ENCODE results near the gene HOXB4.
"Not testable (repeated sequence)": the region's sequence is repeated elsewhere in the genome, so short reads cannot be mapped to it uniquely, and the experiment has no call there.

HOXB4 gene

DNA sequence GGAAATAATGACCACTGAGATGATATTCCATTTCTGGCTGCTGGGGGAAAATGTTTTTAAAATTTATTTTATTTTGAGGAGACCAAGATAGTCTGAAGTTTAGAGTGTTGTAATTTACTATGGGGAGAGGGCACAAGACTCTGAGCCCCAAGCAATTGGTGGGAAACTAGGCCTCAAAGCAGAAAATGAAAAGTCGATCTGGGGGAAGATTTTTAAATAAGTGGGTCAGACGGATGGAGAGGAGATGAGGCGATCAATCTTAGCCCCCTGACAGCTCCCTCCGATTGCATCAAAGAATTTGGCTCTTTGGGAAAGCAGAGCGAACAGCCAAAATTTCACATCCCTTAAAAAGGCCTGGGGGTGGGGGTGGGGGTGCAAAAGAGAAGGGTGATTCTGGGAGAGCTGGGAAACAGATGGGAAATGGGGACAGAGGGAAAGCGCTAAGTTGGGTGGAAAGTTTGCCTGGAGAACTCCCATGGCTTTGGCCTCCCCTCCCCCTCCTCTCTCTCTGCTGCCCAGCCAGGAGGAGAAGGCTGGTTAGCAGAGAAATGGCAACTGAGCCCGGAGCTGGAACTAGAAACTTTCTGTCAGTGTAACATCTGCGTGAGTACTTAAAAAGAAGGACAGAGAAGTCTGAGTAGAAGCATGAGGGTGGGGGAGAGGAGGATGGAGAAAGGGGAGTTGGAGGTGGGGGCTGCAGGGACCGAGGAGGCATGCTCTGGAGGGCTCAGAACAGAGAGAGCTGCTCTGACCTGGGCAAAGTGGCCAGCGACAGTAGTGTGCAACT is 31.8 kb downstream of the HOXB4 start:
- no peak for DNase-seq

DNA sequence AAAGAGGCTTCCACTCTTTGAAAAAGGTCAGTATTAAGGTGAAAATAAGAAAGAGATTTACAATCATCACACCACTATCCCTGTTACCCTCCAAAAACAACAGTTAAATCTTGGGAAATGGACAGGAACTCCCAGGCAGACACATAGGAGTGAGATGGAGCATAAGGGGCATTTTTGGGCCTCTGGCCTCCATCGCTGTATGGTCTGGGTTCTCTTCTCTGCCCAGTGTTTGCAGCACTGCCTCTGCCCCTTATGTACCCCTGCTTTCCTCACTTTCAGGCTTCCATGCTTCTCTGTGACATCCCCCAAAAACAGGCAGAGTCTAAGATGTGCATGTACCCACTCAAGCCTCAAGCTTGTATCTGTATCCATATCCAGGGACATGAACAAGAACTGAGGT is 32.6 kb downstream of the HOXB4 start:
- no peak for DNase-seq

DNA sequence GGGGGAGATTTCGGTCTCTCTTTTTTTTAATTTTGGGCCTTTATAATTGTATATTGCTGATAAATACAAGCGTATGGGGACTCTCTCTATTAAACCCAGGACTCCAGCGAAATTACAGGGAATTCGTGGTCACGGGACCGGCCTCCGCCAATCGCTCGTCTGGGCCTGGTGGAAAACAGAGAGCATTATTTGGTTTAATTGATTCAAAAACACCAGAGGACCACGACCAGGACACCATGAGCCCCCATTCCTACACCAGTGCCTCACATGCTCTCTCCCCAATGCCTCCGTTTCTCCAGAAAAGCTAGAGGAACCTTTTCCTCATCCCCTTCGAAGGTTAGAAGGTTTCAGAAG is 33.2 kb downstream of the HOXB4 start, which contains the start of gene HOXB2:
HOXB2 (minus strand) TSS at position 88 of the 354 bp plus-strand sequence. CDS start 198 bp downstream, outside the sequence.
- no peak for DNase-seq

DNA sequence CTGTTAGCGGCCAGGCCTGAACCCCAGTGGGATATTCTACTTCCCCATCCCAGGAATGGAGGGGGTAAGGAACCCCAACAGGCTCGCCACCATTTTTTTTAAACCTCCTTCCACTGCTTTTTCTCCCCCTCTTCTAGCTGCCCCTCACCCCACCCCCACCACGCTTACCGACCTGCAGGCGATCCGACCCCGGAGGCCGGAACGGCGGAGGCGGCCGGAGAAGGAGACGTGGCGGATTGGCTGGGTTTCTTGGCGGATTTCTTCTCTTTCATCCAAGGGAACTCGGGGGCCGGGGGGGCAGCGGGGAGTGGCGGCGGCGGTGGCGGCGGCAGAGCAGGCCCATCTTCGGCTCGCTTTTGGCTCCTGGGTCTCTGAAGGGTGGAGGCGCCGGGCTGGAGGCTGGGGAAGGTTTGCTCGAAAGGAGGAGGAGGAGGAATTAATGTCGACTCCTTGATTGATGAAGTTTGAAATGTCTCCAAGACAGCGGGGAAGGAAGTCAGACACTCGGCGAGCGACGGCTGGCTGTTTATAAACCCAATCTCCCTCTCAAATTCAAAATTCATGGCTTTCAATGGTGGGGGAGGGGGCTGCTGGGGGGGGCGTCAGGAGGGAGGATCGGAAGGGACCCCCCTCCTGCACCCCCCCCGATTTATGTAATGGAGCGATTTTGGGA is 33.7 kb downstream of the HOXB4 start:
- DNase-seq, result peak in 1 of 2 experiments; percentile 15

DNA sequence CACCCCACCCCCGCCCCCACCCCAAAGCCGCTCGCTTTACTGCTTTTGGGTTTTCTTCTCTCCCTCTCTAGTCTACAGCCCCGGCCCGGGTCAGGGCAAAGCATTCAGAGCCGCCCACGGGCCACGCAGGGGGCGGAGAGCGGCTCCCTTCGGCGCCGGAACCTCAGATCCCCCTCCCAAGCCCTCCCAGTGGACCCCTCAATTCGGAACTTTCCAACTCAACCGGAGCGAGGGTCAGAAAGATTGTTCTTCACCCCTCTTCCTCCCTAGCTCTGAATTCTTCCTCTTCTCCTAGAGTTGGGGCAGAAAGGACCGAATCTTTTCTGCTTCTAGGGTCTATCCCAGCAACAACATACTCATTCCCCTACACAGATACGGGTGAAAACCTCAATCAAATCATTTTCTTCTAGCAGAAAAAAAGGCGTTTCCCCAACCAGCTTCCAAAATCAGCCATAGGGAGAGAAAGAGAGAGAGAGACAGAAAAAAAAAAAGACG is 34.2 kb downstream of the HOXB4 start:
- DNase-seq, result peak; percentile 26 to 33

DNA sequence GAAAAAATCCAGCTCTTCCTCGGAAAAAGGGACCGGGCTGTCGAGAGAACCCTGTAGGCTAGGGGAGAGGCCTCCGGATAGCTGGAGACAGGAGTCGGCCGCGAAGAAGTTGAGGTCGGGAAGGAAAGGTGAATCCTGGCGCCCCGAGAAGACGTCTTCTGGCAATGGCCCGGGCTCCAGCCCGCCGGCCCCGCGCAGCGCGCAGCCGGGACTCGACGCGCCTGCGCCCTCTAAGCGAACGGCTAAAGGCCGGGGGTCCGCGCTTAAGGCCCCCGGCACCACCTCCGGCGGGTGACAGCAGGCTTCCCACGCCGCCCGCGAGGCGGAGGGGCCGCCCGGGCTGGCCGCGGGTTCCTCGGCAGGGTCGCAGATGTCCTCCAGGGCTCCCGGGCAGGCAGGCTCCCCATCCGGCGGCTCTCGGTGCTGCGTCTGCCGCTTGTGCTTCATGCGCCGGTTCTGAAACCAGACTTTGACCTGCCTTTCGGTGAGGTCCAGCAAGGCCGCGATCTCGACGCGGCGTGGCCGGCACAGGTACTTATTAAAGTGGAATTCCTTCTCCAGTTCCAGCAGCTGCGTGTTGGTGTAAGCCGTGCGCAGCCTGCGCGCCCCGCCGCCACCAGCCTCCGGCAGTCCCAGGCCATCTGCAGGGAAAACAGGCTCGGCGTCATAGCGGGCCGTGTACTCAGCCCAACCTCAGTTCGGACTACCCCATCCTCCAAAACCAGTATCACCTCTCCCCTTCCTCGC is 34.9 kb downstream of the HOXB4 start:
- DNase-seq, result peak; percentile 35 to 44

DNA sequence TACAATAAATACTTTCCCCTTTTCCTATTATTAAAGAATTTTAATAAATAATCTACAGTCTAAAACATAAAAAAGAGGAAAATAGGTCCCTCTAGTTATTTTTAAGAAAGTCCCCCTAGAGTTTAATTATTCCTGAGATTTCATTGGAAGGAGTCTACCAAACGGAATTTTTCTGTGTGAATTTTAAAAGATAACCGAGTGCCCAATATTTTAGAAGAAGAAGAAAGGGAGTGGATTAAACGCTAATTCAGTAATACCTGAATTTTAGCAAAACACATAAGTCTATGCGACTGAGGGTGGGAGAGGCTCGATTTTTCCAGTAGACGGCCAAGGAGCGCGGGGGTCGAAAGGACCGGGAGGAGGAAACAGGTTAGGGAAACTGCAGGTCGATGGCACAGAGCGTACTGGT is 35.4 kb downstream of the HOXB4 start:
- DNase-seq, result no peak

DNA sequence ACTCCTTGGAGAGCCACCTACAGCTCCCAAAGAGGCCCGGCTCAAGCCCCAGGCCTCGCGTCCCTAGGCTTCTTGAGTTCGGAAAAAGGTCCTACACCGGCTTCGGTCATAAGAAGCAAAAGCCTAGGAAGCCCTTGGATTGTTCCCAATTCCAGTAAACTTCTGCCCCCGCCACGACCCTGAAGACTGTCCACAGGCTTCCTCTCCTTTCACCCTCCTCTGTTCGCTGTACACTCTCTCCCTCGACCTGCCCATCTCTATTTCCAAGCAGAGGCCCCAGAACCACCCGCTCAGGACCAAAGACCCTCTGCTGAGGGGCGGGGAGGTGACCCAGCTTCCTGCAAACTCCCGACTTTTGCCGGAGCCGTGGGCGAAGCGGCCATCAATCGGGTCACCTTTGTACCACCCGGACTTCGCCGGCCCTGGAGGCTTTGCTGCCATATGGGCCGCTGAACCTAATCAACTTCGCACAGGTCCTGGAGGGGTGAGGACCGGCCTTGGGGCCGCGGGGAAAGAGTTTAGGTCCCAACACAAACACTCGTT is 36.0 kb downstream of the HOXB4 start:
- DNase-seq, result no peak

DNA sequence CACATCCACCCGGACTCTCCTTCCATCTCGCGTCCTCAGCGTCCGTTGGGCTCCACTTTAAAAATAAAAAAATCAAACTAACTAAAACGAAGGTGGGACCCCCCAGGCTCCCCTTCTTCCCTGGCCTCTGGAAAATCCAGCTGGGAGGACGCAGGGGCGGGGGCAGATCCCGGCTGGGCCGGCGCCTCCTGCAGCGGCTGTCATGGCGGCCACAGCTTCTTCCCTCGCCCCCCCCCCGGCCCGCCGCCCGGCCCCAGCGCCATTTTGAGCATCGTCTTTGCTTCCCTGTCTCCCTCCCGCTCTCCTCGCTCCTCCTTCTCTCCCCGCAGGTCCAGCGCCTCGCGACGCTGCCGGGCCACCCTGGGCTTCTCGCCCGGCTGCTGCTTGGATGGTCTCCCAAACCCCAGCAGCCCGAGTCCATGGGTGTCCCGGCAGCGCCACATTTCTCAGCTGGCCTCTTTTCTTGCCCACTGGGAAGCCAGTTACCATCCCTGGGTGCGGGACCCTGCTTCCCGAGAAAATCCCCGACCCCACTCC is 36.5 kb downstream of the HOXB4 start:
- peak; percentile 14 to 31 for DNase-seq

DNA sequence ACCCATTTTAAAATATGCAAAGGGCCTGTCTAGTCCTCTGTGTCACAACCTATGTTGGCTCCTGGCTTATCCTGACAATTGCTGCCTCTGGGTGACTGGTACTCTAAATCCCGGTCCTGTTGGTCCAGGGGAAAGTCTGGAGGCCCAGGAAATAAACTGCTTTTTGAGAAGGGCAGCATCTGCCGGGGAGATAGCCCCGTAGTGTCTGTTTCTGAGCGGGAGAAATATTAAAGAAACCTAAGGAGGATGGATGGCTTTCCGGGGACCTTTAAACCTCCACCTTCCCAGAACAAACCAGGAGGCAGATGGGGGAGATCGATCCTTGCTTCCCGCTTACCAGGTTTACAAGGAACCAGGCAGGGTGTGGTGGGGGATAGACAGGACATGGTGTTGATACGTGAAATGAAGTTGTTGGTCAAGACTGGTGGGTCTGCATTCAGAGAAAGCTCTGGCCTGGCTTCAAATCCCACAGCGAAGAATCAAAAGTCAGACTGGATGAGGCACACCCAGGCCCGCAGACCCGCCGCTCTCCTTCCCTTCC is 37.0 kb downstream of the HOXB4 start:
- DNase-seq, result no peak

DNA sequence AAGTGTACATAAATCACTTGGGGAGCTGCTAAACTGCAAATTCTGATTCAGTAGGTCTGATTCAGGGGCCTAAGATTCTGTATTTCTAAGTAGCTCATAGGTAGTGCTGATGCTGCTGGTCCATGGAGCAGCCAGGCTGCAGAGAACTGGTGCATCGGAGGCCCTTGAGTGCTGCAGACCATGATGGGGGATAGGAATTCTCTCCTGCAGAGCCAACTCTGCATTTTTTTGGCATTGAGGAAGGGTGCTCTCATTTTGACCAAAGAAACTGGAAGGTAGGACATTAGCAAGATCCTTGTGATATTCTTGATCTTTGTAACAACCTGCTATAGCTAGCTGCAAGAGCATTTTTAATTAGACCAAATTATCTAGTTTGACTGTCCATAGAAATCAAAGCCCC is 37.9 kb downstream of the HOXB4 start:
- DNase-seq, result no peak

DNA sequence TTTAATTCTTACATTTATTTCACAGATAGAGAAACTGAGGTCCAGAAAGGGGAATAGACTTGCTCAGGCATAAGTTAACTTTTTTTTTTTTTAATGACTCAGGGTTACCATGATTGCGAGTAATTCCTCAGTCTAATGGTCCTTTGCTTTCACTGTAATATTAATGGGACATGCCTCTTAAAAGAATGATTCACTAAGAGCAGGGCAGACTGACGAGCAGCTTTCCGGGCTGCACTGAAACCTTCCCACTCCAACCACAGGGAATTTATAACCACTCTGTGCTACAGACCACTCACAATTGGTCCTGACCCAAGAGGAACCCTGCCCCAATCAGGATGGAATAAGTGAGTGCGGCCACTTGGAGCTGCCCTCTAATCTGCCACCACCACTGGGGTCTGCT is 39.0 kb downstream of the HOXB4 start:
- DNase-seq, result no peak

DNA sequence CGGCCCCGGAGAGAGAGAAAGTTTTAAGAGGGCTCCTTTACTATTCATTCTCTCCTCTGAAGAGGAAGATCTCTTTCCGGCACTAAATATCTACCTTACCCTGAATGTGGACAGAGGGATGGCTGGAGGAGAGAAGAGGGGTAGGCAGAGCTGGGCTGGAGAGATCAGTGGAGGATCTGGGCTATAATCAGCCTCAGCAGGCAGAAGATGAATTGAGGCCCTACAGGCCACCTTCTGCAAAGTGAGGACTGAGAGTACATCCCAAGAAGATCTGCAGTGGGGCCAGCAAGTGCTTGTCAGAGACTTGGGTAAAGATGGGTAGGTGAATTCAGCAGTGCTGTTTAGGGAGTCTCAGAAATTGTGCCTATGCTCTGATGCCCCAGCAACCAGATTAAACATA is 40.8 kb downstream of the HOXB4 start:
- no peak for DNase-seq

DNA sequence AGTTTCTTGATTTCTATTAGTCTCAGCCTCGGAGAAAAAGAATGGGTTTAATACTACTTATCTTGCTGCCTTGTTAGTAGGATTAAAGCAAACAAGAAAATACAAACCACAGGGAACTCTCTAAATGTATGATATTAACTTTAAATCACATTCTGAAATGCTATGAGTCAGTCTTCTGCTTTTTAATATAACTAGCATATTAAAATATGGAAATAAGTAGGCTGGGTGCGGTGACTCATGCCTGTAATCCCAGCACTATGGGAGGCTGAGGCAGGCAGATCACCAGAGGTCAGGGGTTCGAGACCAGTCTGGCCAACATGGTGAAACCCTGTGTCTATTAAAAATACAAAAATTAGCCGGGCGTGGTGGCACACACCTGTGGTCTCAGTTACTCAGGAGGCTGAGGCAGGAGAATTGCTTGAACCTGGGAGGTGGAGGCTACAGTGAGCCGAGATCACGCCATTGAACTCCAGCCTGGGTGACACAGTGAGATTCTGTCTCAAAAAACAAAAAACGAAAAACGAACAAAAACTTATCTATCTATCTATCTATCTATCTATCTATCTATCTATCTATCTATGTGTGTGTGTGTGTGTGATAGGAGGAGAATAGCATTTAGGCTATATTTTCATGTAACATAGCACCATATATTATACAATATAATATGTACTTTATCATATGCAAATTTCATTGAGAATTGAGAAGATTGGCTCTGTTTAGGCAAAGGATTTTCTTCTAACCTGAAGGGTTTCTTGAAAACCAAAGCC is 42.2 kb downstream of the HOXB4 start:
- not testable (repeated sequence) for DNase-seq

DNA sequence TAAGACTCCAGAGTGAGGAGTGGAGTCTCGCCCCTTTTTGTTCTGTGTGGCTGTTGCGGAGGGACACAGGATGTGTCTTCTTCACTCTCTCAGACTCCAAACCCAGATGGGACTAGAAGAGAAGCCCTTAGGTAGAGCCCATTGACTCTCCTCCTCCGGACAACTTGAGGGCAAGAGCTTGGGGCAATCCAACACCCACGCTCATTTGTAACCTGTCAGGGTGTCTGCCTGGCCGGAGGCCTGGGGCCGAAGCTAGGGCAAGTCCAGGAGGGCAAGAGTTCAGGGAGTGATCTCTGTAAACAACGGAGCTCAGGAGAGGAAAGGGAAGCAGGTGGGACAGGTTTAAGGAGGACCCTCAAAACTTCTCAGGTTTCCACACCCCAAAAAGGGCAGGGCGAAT is 45.9 kb downstream of the HOXB4 start:
- DNase-seq, result no peak

DNA sequence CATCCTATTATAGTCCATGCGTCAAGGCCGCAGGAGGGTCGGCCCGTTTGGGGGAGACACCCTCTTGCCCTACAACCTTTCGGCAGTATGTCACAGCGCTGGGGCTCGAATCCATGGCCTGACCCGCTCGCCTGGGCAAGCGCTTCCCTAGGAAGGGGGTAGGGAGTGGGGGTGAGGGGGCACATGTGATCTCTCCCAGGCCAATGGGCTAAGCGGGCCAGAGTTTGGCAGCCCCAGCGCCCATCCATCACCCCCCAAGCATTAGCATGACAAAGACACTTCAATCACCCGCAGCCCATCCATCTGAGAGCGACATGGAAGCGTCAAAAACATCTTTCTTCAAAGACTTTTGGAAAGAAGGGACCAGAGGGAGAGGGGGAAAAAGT is 47.3 kb downstream of the HOXB4 start, which contains the start of gene HOXB1:
HOXB1 (minus strand) TSS at position 125 of the 386 bp plus-strand sequence; CDS start at position 18, 107 bp downstream.
- DNase-seq, result no peak

DNA sequence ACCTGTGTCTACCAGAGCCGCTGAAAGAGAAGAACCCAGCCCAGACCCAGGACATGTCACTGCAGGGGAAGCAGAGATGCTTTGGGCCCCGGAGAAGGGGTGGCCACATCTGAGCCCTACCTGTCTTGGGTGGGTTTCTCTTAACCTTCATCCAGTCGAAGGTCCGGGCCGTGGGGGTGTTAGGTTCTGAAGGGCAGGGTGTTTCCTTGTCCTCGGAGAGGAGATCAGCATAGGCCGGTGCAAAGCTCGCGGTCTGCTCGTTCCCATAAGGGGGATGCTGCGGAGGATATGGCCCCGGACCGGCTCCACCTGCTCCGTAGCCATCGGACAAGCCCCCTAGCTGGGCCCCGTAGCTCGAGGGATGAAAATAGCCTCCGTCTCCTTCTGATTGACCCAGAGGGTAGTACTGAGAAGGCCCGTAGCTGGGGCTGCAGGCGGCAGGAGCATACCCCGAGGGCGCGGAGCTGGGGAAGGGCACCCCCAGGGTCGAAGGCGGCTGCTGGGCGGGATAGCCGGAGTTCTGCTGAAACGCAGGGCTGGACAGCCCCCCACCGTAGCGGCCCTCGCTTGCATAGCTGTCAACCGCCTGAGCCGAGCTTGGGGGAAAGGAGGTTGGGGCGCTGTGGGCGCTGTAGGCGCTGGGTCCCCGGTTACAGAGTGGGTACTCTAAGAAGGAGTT is 47.8 kb downstream of the HOXB4 start:
- no peak for DNase-seq

DNA sequence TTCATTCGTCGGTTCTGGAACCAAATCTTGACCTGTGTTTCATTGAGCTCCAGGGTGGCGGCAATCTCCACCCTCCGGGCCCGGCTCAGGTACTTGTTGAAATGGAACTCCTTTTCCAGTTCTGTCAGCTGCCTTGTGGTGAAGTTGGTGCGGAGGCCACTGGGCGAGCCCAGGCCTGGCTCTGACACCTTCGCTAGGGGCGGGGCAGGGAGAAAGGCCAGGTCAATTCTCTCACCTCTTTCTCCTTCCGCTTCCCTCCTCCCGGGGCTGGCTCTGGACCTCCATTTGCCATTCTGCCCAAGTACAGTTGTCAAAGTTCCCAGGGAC is 48.5 kb downstream of the HOXB4 start:
- DNase-seq, result no peak

DNA sequence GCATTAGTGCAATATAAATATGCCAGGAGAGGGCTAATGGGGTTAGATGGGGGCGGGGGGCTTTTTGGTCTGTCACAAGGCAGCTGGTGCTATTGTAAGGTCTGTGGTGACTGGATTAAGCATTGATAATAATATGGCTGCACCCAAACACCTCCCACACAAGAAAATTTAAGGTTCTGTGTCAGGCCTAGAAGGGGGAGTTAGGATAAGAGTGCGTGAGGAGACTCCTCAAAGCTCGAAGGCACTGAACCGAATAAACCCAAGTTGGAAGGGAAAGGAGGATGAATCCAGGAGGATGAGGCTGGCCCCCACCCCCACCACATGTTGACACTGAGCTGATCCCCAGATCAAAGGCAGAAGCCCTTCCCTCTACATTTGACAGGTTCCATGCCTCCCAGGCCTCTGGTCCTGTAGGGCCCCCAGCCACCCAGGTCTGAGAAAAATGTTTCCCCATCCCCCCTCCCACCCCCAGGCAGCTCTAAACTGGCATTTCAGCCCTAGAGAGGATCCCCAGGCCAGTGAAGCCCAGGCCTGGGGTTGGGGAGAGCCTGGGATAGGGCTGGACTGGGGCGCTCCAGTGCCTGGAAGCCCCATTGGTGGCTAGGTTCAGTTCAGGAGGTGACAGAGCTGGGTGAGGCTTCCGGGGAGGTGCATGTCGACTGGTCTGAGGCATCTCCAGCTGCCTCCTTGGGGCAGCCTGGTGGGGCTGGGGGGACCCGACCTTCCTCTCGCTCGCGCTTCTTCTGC is 49.0 kb downstream of the HOXB4 start:
- no peak for DNase-seq

DNA sequence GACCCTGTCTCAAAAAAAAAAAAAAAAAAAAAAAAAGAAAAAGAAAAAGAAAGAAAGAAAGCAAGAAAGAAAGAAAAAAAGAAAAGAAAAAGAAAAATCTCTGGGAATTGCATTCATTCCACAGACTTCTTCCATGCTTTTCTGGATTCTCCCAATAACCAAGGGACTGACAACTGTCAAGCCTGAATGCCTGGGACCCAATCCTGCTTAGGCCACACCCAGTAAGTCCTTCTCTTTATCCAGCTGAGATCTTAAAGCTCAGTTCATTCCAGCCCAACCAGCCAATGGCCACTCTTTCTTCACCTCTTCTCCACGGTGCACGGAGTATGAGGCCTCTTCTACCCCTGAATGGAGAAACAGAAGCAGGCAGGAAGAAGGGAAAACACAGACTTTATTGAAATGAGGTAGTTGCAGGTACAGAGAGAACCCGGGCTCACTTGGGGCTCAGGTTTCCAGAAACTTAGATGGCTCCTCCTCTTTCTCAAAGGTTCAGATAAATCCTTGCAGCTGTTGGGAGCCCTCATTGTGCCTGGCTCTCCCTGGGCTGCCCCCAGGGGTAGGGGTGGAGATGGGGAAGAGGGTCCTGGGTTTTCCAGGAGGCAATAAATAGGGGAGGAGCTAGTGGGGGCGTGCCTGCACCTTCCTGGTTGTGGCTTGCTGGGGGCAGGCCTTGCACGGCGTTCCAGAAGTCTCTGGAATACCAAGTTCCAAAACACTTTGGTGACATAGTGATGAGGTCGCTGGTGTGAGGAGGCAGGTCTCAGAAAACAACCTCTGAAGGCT is 49.8 kb downstream of the HOXB4 start:
- no peak for DNase-seq

All from activated CD4-positive, alpha-beta T cell treated with anti-CD3 and anti-CD28 coated beads, Interleukin-2, amount 50 U/mL, for 4 hours (primary cell).